Astrocyte (in vitro differentiated cells and primary cell): ENCODE measurements around the gene HMX2. TPM values are rescaled to one million over a fixed set of nuclear protein-coding genes. Genes with fewer than 3 reads are reported as not detected.

ENCODE experiments used
- DNase-seq: peaks from one replicate; pipeline ENCODE4 v3.0.0-alpha.2; 2010; ENCODE audit warnings: low read depth
- FAIRE-seq: peaks from 2 replicates; lab custom pipeline; 2011; peaks lifted over from hg19 to GRCh38; lab: Jason Lieb, UNC
- H2AFZ ChIP-seq: 2 replicates; pipeline ENCODE4 v1.6.0; 2012; ENCODE audit warnings: low read depth, low read length, inconsistent platforms
- H3K27ac ChIP-seq: 2 replicates; pipeline ENCODE4 v1.5.1; 2011; ENCODE audit warnings: low read depth, low read length, inconsistent platforms
- H3K27me3 ChIP-seq: 2 replicates; pipeline ENCODE4 v1.6.0; 2011; ENCODE audit warnings: low read length, inconsistent platforms; ENCODE audit not compliant: insufficient read depth
- H3K36me3 ChIP-seq: 2 replicates; pipeline ENCODE4 v1.5.1; 2011; ENCODE audit warnings: low read length, inconsistent platforms; ENCODE audit not compliant: insufficient read depth
- H3K4me1 ChIP-seq: 2 replicates; pipeline ENCODE4 v1.5.1; 2011; ENCODE audit warnings: low read length, inconsistent platforms; ENCODE audit not compliant: insufficient read depth
- H3K4me2 ChIP-seq: 2 replicates; pipeline ENCODE4 v1.6.0; 2012; ENCODE audit warnings: low read length, inconsistent platforms
- H3K4me3 ChIP-seq: 2 replicates; pipeline ENCODE4 v1.5.1; 2011; ENCODE audit warnings: low read depth, mild to moderate bottlenecking, low read length, inconsistent platforms; ENCODE audit not compliant: insufficient read depth
- H3K79me2 ChIP-seq: 2 replicates; pipeline ENCODE4 v1.6.0; 2012; ENCODE audit warnings: mild to moderate bottlenecking, low read length, inconsistent platforms; ENCODE audit not compliant: insufficient read depth
- H3K9ac ChIP-seq: 2 replicates; pipeline ENCODE4 v1.6.0; 2012; ENCODE audit warnings: mild to moderate bottlenecking, low read length, inconsistent platforms
- H3K9me3 ChIP-seq: 2 replicates; pipeline ENCODE4 v1.5.1; 2012; ENCODE audit warnings: low read depth, mild to moderate bottlenecking, low read length, inconsistent platforms; ENCODE audit not compliant: insufficient read depth
- H4K20me1 ChIP-seq: 2 replicates; pipeline ENCODE4 v1.6.0; 2012; ENCODE audit warnings: low read length, inconsistent platforms; ENCODE audit not compliant: insufficient read depth
- H3K27ac Mint-ChIP-seq: one replicate; pipeline ENCODE4 v1.8.0; 2021; ENCODE audit warnings: mild to moderate bottlenecking, mixed read lengths; ENCODE audit not compliant: unreplicated experiment
- H3K27me3 Mint-ChIP-seq: one replicate; pipeline ENCODE4 v1.8.0; 2021; ENCODE audit warnings: low read depth, mixed read lengths; ENCODE audit not compliant: unreplicated experiment
- H3K36me3 Mint-ChIP-seq: one replicate; pipeline ENCODE4 v1.8.0; 2021; ENCODE audit warnings: low read depth, mixed read lengths; ENCODE audit not compliant: unreplicated experiment
- H3K4me1 Mint-ChIP-seq: one replicate; pipeline ENCODE4 v1.8.0; 2021; ENCODE audit warnings: low read depth, mixed read lengths; ENCODE audit not compliant: unreplicated experiment
- H3K4me3 Mint-ChIP-seq: one replicate; pipeline ENCODE4 v1.8.0; 2021; ENCODE audit warnings: mild to moderate bottlenecking, moderate library complexity, mixed read lengths; ENCODE audit not compliant: unreplicated experiment
- H3K9me3 Mint-ChIP-seq: one replicate; pipeline ENCODE4 v1.8.0; 2021; ENCODE audit warnings: mild to moderate bottlenecking, mixed read lengths; ENCODE audit not compliant: unreplicated experiment
- CTCF ChIP-seq: IDR thresholded peaks from 2 replicates; pipeline ENCODE4 v1.5.1; 2011; ENCODE audit warnings: low read depth, mild to moderate bottlenecking, inconsistent platforms, low read length, moderate library complexity; ENCODE audit not compliant: insufficient read depth
- EZH2 ChIP-seq: IDR thresholded peaks from 2 replicates; pipeline ENCODE4 v1.6.1; 2012; ENCODE audit warnings: mild to moderate bottlenecking, low read length, inconsistent platforms; ENCODE audit not compliant: insufficient read depth
- total RNA-seq: library from RNA; stranded (reverse); gene quantifications from 2 replicates; pipeline ENCODE4 v1.2.1, GENCODE V29; 2021

The HMX2 gene
- total RNA-seq, 1 donor from 2014 or later = not detected

GRCh38 chr10:123143162-123143824 lies 4.6 kb upstream of the HMX2 start:
- no peaks in the 10 kb centered on the region for H3K4me1 ChIP-seq
- peaks cover 37% of the 10 kb centered on the region for H4K20me1 ChIP-seq
- no peaks in the 10 kb centered on the region for H3K36me3 ChIP-seq
- DNase-seq = no peak
- H3K9me3 ChIP-seq = peaks cover 4% of the 10 kb centered on the region
- H3K9ac ChIP-seq = no peak overlapping the region
- H3K27ac ChIP-seq = no peak overlapping the region
- peak overlapping the region; percentile 75 for H3K27ac Mint-ChIP-seq
- H3K79me2 ChIP-seq = no peaks in the 10 kb centered on the region
- TF ChIP-seq CTCF (no peak), EZH2 (peak; percentile 80)
- peaks cover 2% of the 10 kb centered on the region for H3K4me1 Mint-ChIP-seq
- H3K27me3 ChIP-seq = peaks cover 96% of the 10 kb centered on the region
- H3K4me3 Mint-ChIP-seq = no peak overlapping the region
- no peak overlapping the region for H2AFZ ChIP-seq
- H3K27me3 Mint-ChIP-seq = peaks cover 79% of the 10 kb centered on the region
- no peak for FAIRE-seq
- peaks cover 23% of the 10 kb centered on the region for H3K9me3 Mint-ChIP-seq
- peaks cover 2% of the 10 kb centered on the region for H3K36me3 Mint-ChIP-seq
- H3K4me3 ChIP-seq = no peak overlapping the region
- H3K4me2 ChIP-seq = no peak overlapping the region

- no peak overlapping the region for H3K4me2 ChIP-seq
- H3K4me3 Mint-ChIP-seq = no peak overlapping the region
- DNase-seq = no peak
Measured at GRCh38 chr10:123143825-123144168, 4.1 kb upstream of the HMX2 start.

More at GRCh38 chr10:123143825-123144168, 4.1 kb upstream of the HMX2 start:
- no peak overlapping the region for H2AFZ ChIP-seq
- peaks cover 22% of the 10 kb centered on the region for H3K9me3 Mint-ChIP-seq
- peaks cover 4% of the 10 kb centered on the region for H3K9me3 ChIP-seq
- peak overlapping the region; percentile 75 for H3K27ac Mint-ChIP-seq
- peaks cover 35% of the 10 kb centered on the region for H4K20me1 ChIP-seq
- no peak overlapping the region for H3K27ac ChIP-seq
- H3K36me3 Mint-ChIP-seq = peaks cover 2% of the 10 kb centered on the region
- H3K4me3 ChIP-seq = no peak overlapping the region
- no peaks in the 10 kb centered on the region for H3K79me2 ChIP-seq
- peaks cover 96% of the 10 kb centered on the region for H3K27me3 ChIP-seq
- no peak for FAIRE-seq
- peaks cover 2% of the 10 kb centered on the region for H3K4me1 Mint-ChIP-seq
- H3K9ac ChIP-seq = no peak overlapping the region
- TF ChIP-seq EZH2 (no peak), CTCF (no peak)
- H3K36me3 ChIP-seq = no peaks in the 10 kb centered on the region
- H3K4me1 ChIP-seq = no peaks in the 10 kb centered on the region
- peaks cover 77% of the 10 kb centered on the region for H3K27me3 Mint-ChIP-seq
